MM.1S (cell line): ENCODE data around the gene IL19.

Source experiments
- DNase-seq: peaks from one replicate; pipeline ENCODE4 v3.0.0-alpha.2; 2015
- H2AFZ ChIP-seq: fragments of 300-600 bp; sonication (generic); 2 replicates; pipeline ENCODE4 v1.6.0; 2016; ENCODE audit warnings: antibody characterized with exemption, low read length
- H3F3A ChIP-seq: fragments of 300-600 bp; sonication (generic); 2 replicates; pipeline ENCODE4 v1.6.1; 2016; ENCODE audit warnings: mild to moderate bottlenecking, antibody characterized with exemption, low read length, moderate library complexity, mixed read lengths; ENCODE audit not compliant: insufficient read depth
- H3K27ac ChIP-seq: fragments of 300-600 bp; sonication (generic); 2 replicates; pipeline ENCODE4 v1.5.1; 2016; ENCODE audit warnings: mild to moderate bottlenecking, low read length
- H3K27me3 ChIP-seq: fragments of 300-600 bp; sonication (generic); replicated peaks from 2 replicates; pipeline ENCODE4 v1.6.0; 2016; ENCODE audit warnings: low read length; ENCODE audit not compliant: insufficient read depth
- H3K36me3 ChIP-seq: fragments of 300-600 bp; sonication (generic); replicated peaks from 2 replicates; pipeline ENCODE4 v1.6.1; 2016; ENCODE audit warnings: mild to moderate bottlenecking, low read length, mixed read lengths; ENCODE audit not compliant: insufficient read depth
- H3K4me1 ChIP-seq: fragments of 300-600 bp; sonication (generic); 2 replicates; pipeline ENCODE4 v1.6.1; 2016; ENCODE audit warnings: low read length, mixed read lengths
- H3K4me2 ChIP-seq: fragments of 300-600 bp; sonication (generic); 2 replicates; pipeline ENCODE4 v1.6.0; 2016; ENCODE audit warnings: low read depth, low read length
- H3K4me3 ChIP-seq: fragments of 300-600 bp; sonication (generic); 2 replicates; pipeline ENCODE4 v1.5.1; 2016; ENCODE audit warnings: low read length, mixed read lengths
- H3K79me2 ChIP-seq: fragments of 300-600 bp; sonication (generic); 2 replicates; pipeline ENCODE4 v1.6.1; 2016; ENCODE audit warnings: mixed run types, low read length, mixed read lengths
- H3K9ac ChIP-seq: fragments of 300-600 bp; sonication (generic); 2 replicates; pipeline ENCODE4 v1.6.1; 2016; ENCODE audit warnings: low read length, mixed read lengths
- H3K9me2 ChIP-seq: fragments of 300-600 bp; sonication (generic); replicated peaks from 2 replicates; pipeline ENCODE4 v1.6.1; 2016; ENCODE audit warnings: mild to moderate bottlenecking, low read length, mixed read lengths; ENCODE audit not compliant: insufficient read depth
- H3K9me3 ChIP-seq: fragments of 300-600 bp; sonication (generic); replicated peaks from 2 replicates; pipeline ENCODE4 v1.6.1; 2016; ENCODE audit warnings: mild to moderate bottlenecking, low read length, mixed read lengths; ENCODE audit not compliant: insufficient read depth
- H4K20me1 ChIP-seq: fragments of 300-600 bp; sonication (generic); 2 replicates; pipeline ENCODE4 v1.6.1; 2016; ENCODE audit warnings: mild to moderate bottlenecking, low read length, moderate library complexity, mixed read lengths; ENCODE audit not compliant: insufficient read depth
- EZH2 ChIP-seq: fragments of 300-600 bp; sonication (generic); optimal IDR thresholded peaks from 2 replicates; pipeline ENCODE3; 2017; ENCODE audit warnings: low read depth, mild to moderate bottlenecking, antibody characterized with exemption, low read length, mixed read lengths
- EZH2phosphoT487 ChIP-seq: fragments of 300-600 bp; sonication (generic); IDR thresholded peaks from 2 replicates; pipeline ENCODE4 v1.6.1; 2018; ENCODE audit warnings: antibody characterized with exemption, low read length
- TF ChIP-seq, protein P1 (sequence below): fragments of 300-600 bp; sonication (generic); IDR thresholded peaks from 2 replicates; pipeline ENCODE4 v1.5.1; 2016; ENCODE audit warnings: antibody characterized with exemption, low read length, mixed read lengths

Gene IL19

DNA sequence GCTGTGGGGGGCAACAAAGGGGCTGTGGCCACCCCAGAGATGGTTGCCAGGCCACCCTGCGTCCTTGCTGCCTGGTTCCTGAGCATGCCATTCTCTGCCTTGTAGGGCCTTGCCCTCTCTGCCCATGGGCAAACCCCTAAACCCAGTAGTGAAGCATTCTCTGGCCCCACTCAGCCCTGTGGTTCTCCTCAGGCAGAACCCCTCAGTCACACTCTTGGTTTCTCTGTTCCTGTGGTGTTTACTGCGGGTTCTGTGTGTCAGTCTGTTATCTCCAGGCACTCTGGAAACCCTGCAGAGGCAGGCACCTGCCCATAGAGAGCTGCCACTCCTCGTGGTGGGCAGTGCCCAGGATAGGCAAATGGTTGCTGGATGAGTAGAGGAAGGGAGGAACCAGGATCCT is 41.1 kb upstream of the IL19 start:
- Histone ChIP-seq H3K4me3 (no peak overlapping the region), H3K9me2 (no peaks in the 10 kb centered on the region), H3K9ac (no peak overlapping the region), H3K36me3 (no peaks in the 10 kb centered on the region; the same call in 1 of the 2 replicates), H3K9me3 (no peaks in the 10 kb centered on the region), H3K4me1 (peaks cover 21% of the 10 kb centered on the region), H3K4me2 (no peak overlapping the region), H3K27ac (no peak overlapping the region), H4K20me1 (0 out of 2 replicates have a peak, but pooled peaks cover 8% of the 10 kb centered on the region), H3F3A (peaks cover 3% of the 10 kb centered on the region; the same call in 1 of the 2 replicates), H3K79me2 (peaks cover 50% of the 10 kb centered on the region), H3K27me3 (no peaks in the 10 kb centered on the region), H2AFZ (no peak overlapping the region)
- DNase-seq = no peak
- TF ChIP-seq EZH2phosphoT487 (no peak), EZH2 (no peak)
- TF ChIP-seq, protein P1, sequence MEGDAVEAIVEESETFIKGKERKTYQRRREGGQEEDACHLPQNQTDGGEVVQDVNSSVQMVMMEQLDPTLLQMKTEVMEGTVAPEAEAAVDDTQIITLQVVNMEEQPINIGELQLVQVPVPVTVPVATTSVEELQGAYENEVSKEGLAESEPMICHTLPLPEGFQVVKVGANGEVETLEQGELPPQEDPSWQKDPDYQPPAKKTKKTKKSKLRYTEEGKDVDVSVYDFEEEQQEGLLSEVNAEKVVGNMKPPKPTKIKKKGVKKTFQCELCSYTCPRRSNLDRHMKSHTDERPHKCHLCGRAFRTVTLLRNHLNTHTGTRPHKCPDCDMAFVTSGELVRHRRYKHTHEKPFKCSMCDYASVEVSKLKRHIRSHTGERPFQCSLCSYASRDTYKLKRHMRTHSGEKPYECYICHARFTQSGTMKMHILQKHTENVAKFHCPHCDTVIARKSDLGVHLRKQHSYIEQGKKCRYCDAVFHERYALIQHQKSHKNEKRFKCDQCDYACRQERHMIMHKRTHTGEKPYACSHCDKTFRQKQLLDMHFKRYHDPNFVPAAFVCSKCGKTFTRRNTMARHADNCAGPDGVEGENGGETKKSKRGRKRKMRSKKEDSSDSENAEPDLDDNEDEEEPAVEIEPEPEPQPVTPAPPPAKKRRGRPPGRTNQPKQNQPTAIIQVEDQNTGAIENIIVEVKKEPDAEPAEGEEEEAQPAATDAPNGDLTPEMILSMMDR = no peak

DNA sequence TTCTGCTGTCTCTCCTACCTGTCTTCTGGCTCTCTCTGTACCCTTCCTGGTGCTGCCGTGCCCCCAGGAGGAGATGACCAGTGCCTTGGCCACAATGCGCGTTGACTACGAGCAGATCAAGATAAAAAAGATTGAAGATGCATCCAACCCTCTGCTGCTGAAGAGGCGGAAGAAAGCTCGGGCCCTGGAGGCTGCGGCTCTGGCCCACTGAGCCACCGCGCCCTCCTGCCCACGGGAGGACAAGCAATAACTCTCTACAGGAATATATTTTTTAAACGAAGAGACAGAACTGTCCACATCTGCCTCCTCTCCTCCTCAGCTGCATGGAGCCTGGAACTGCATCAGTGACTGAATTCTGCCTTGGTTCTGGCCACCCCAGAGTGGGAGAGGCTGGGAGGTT is 38.1 kb upstream of the IL19 start:
- Histone ChIP-seq H3K4me2 (no peak overlapping the region), H3K9me2 (no peaks in the 10 kb centered on the region), H3K36me3 (no peaks in the 10 kb centered on the region; the same call in 1 of the 2 replicates), H3K27ac (no peak overlapping the region), H3K9ac (no peak overlapping the region), H3K27me3 (no peaks in the 10 kb centered on the region), H3F3A (no peaks in the 10 kb centered on the region), H3K79me2 (peaks cover 20% of the 10 kb centered on the region), H3K4me3 (no peak overlapping the region), H4K20me1 (no peaks in the 10 kb centered on the region), H3K4me1 (peaks cover 7% of the 10 kb centered on the region; the same call in 1 of the 2 replicates), H2AFZ (no peak overlapping the region), H3K9me3 (no peaks in the 10 kb centered on the region)
- TF ChIP-seq, protein P1 = no peak
- TF ChIP-seq EZH2phosphoT487 (no peak), EZH2 (no peak)
- DNase-seq = no peak

DNA sequence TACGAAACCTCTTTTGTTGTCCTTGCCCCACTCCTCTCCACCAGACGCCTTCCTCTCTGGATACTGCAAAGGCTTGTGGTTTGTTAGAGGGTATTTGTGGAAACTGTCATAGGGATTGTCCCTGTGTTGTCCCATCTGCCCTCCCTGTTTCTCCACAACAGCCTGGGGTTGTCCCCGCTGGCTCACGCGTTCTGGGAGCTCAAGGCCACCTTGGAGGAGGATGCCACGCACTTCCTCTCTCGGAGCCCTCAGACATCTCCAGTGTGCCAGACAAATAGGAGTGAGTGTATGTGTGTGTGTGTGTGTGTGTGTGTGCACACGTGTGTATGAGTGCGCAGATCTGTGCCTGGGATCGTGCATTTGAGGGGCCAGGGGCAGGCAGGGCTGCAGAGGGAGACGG is 37.6 kb upstream of the IL19 start:
- H3K79me2 ChIP-seq = peaks cover 15% of the 10 kb centered on the region
- no peaks in the 10 kb centered on the region for H3K9me3 ChIP-seq
- H3K4me3 ChIP-seq = no peak overlapping the region
- no peak overlapping the region for H3K4me2 ChIP-seq
- H2AFZ ChIP-seq = no peak overlapping the region
- no peak for DNase-seq
- no peak overlapping the region for H3K9ac ChIP-seq
- H3K27me3 ChIP-seq = no peaks in the 10 kb centered on the region
- peaks cover 3% of the 10 kb centered on the region; the same call in 1 of the 2 replicates for H3F3A ChIP-seq
- no peaks in the 10 kb centered on the region; the same call in 1 of the 2 replicates for H3K36me3 ChIP-seq
- no peaks in the 10 kb centered on the region for H3K9me2 ChIP-seq
- TF ChIP-seq, protein P1 = no peak
- TF ChIP-seq EZH2 (no peak), EZH2phosphoT487 (no peak)
- no peak overlapping the region for H3K27ac ChIP-seq
- peaks cover 12% of the 10 kb centered on the region; the same call in 1 of the 2 replicates for H3K4me1 ChIP-seq
- no peaks in the 10 kb centered on the region for H4K20me1 ChIP-seq
